K562 (cell line): ENCODE data around the gene PCMTD2.

Experiments used
- CCAR2 ChIP-seq: fragments of 200-400 bp; formaldehyde crosslinking; IDR thresholded peaks from 2 replicates; pipeline ENCODE4 v1.6.1; 2017; ENCODE audit warnings: mild to moderate bottlenecking, low read depth, low read length
- CTCF ChIP-seq, 3 experiments: IDR thresholded peaks in 2 of 3; conservative IDR thresholded peaks in 1 of 3; 2 replicates each; pipeline ENCODE4 v1.5.1; 2011 to 2012; ENCODE audit warnings: low read length in 3 of 3, mild to moderate bottlenecking in 3 of 3, control low read depth in 2 of 3, improper control_type of control experiment in 1 of 3, inconsistent platforms in 1 of 3, low read depth in 1 of 3, mixed read lengths in 1 of 3, moderate library complexity in 1 of 3; ENCODE audit not compliant: insufficient read depth in 2 of 3
- E2F5 ChIP-seq: sonication (generic); formaldehyde crosslinking; IDR thresholded peaks from 2 replicates; pipeline ENCODE4 v1.8.0; 2022; ENCODE audit warnings: mild to moderate bottlenecking, missing genetic modification reagents
- MXI1 ChIP-seq: IDR thresholded peaks from 2 replicates; pipeline ENCODE4 v1.6.1; 2011; ENCODE audit warnings: low read depth, mild to moderate bottlenecking, improper control_type of control experiment, low read length
- POLR2A ChIP-seq: fragments of 450-650 bp; conservative IDR thresholded peaks from 2 replicates; pipeline ENCODE4 v1.6.1; 2016
- PYGO2 ChIP-seq: fragments of 450-650 bp; IDR thresholded peaks from 2 replicates; pipeline ENCODE4 v1.6.1; 2016; ENCODE audit warnings: mild to moderate bottlenecking, missing genetic modification characterization, moderate library complexity, missing compliant biosample characterization
- SMAD2 ChIP-seq: fragments of 150-350 bp; IDR thresholded peaks from 2 replicates; pipeline ENCODE4 v1.6.1; 2014; ENCODE audit warnings: low read depth, mild to moderate bottlenecking, low read length
- TAF1 ChIP-seq: IDR thresholded peaks from 2 replicates; pipeline ENCODE4 v1.6.1; 2011; ENCODE audit warnings: mild to moderate bottlenecking, low read length, moderate library complexity; ENCODE audit not compliant: insufficient read depth, control insufficient read depth, severe bottlenecking; ENCODE audit errors: extremely low read depth
- ZNF655 ChIP-seq: fragments of 250-450 bp; sonication (Bioruptor Pico); IDR thresholded peaks from 2 replicates; pipeline ENCODE4 v1.5.0; 2021

GRCh38 chr20:64233725-64234124 is 21.8 kb upstream of the PCMTD2 start:
- no peak for TF ChIP-seq E2F5 (CRISPR knock-in tag)
- TF ChIP-seq MXI1 = no peak
- no peak for TF ChIP-seq CTCF (IDR thresholded peaks at IDR 0.05 in 2 of 3, conservative IDR thresholded peaks at IDR 0.05 in 1 of 3; ENCODE audit: insufficient read depth in 2 of 3, low read depth in 1 of 3, low read length in 3 of 3)
- no peak for TF ChIP-seq CCAR2
- no peak for TF ChIP-seq POLR2A
- no peak for TF ChIP-seq ZNF655 (CRISPR knock-in tag)
- no peak for TF ChIP-seq SMAD2
- no peak for TF ChIP-seq PYGO2 (tag)
- no peak for TF ChIP-seq TAF1
